Calu3 (cell line): Measurements from ENCODE around the gene TRIO. TPM values are rescaled to one million over a fixed set of nuclear protein-coding genes. Genes with fewer than 3 reads are reported as not detected.

Experiments
- BruUV-seq: library from RNA; stranded (reverse); fragments of 400-500 nt; replicated peaks from 2 replicates; lab custom pipeline; 2021; lab: Mats Ljungman, UMichigan
- CTCF ChIA-PET: fragments of 300-600 bp; sonication (Branson Sonifier 250); formaldehyde crosslinking; loops from one replicate; lab custom pipeline; 2022; ENCODE audit warnings: antibody characterized with exemption; lab: Charles Lee
- DNase-seq: peaks from one replicate; pipeline ENCODE4 v3.0.0; 2022
- H3K27ac Mint-ChIP-seq: one replicate; pipeline ENCODE4 v1.8.0; 2022; ENCODE audit warnings: mixed read lengths; ENCODE audit not compliant: unreplicated experiment
- H3K27me3 Mint-ChIP-seq: one replicate; pipeline ENCODE4 v1.8.0; 2022; ENCODE audit warnings: mixed read lengths; ENCODE audit not compliant: unreplicated experiment
- H3K36me3 Mint-ChIP-seq: one replicate; pipeline ENCODE4 v1.8.0; 2022; ENCODE audit warnings: mild to moderate bottlenecking, moderate library complexity, mixed read lengths; ENCODE audit not compliant: insufficient read depth, unreplicated experiment
- H3K4me1 Mint-ChIP-seq: one replicate; pipeline ENCODE4 v1.8.0; 2022; ENCODE audit warnings: mild to moderate bottlenecking, low read depth, mixed read lengths; ENCODE audit not compliant: unreplicated experiment
- H3K4me3 Mint-ChIP-seq: one replicate; pipeline ENCODE4 v1.8.0; 2022; ENCODE audit warnings: mild to moderate bottlenecking, low read depth, moderate library complexity, mixed read lengths; ENCODE audit not compliant: unreplicated experiment
- H3K9me3 Mint-ChIP-seq: one replicate; pipeline ENCODE4 v1.8.0; 2022; ENCODE audit warnings: low read depth, mixed read lengths; ENCODE audit not compliant: unreplicated experiment
- CTCF ChIP-seq: fragments of 200-600 bp; IDR thresholded peaks from one replicate; pipeline ENCODE4 v1.8.0; 2022; ENCODE audit warnings: antibody characterized with exemption; ENCODE audit not compliant: unreplicated experiment
- intact Hi-C: fragments of 100-400 bp; cut with micrococcal nuclease; formaldehyde crosslinking; loops from one replicate; pipeline ENCODE4 v1.10.0; 2022; ENCODE audit not compliant: unreplicated experiment
- total RNA-seq: library from RNA; stranded (reverse); gene quantifications from 2 replicates; pipeline ENCODE4 v1.2.3, GENCODE V29; 2022

TRIO gene
- total RNA-seq, 1 experiment from 2014 or later = 183 TPM

- Mint-ChIP-seq H3K36me3 (peaks cover 22% of the 10 kb centered on the region), H3K4me3 (peak overlapping the region; percentile 14), H3K4me1 (peaks cover 73% of the 10 kb centered on the region), H3K27me3 (no peaks in the 10 kb centered on the region), H3K9me3 (peaks cover 5% of the 10 kb centered on the region), H3K27ac (peak overlapping the region; percentile 71)
- no peak for TF ChIP-seq CTCF
- CTCF ChIA-PET = interaction anchor here (0.8 to 1.6 kb wide), 2 partner anchors 9 to 104 kb away, joined by 3 to 6 read pairs; no protein-coding TSS in a partner anchor
- intact Hi-C loops = no loop called here
- peak; percentile 46 for DNase-seq
- no TSS peak for BruUV-seq
Observed at GRCh38 chr5:14165375-14166106, 22.4 kb downstream of the TRIO start.

GRCh38 chr5:14166437-14166836, 23.3 kb downstream of the TRIO start:
- H3K4me1 Mint-ChIP-seq = peaks cover 68% of the 10 kb centered on the region
- no TSS peak for BruUV-seq
- no peak for TF ChIP-seq CTCF
- peaks cover 15% of the 10 kb centered on the region for H3K36me3 Mint-ChIP-seq
- intact Hi-C loops = no loop called here
- no peak overlapping the region for H3K4me3 Mint-ChIP-seq
- peak overlapping the region; percentile 71 for H3K27ac Mint-ChIP-seq
- CTCF ChIA-PET = no interaction called here
- no peaks in the 10 kb centered on the region for H3K27me3 Mint-ChIP-seq
- DNase-seq = no peak
- H3K9me3 Mint-ChIP-seq = peaks cover 3% of the 10 kb centered on the region

GRCh38 chr5:14167211-14167845, 24.2 kb downstream of the TRIO start:
- intact Hi-C loops = no loop called here
- H3K4me1 Mint-ChIP-seq = peaks cover 68% of the 10 kb centered on the region
- DNase-seq = no peak
- H3K4me3 Mint-ChIP-seq = no peak overlapping the region
- H3K27me3 Mint-ChIP-seq = no peaks in the 10 kb centered on the region
- TF ChIP-seq CTCF = no peak
- CTCF ChIA-PET = interaction anchor here (0.7 to 0.9 kb wide), 2 partner anchors 12 to 19 kb away, joined by 3 read pairs; no protein-coding TSS in a partner anchor
- peak overlapping the region; percentile 59 for H3K27ac Mint-ChIP-seq
- peaks cover 15% of the 10 kb centered on the region for H3K36me3 Mint-ChIP-seq
- no TSS peak for BruUV-seq
- H3K9me3 Mint-ChIP-seq = peaks cover 3% of the 10 kb centered on the region

GRCh38 chr5:14168144-14168792, 25.1 kb downstream of the TRIO start:
- TF ChIP-seq CTCF = no peak
- Mint-ChIP-seq H3K27ac (peak overlapping the region; percentile 59), H3K36me3 (peaks cover 15% of the 10 kb centered on the region)

More at GRCh38 chr5:14168144-14168792, 25.1 kb downstream of the TRIO start:
- intact Hi-C loops = no loop called here
- H3K4me1 Mint-ChIP-seq = peaks cover 75% of the 10 kb centered on the region
- no peak for DNase-seq
- H3K27me3 Mint-ChIP-seq = no peaks in the 10 kb centered on the region
- H3K9me3 Mint-ChIP-seq = peaks cover 3% of the 10 kb centered on the region
- no peak overlapping the region for H3K4me3 Mint-ChIP-seq
- BruUV-seq = no TSS peak
- CTCF ChIA-PET = interaction anchor here (0.7 to 0.9 kb wide), 2 partner anchors 11 to 18 kb away, joined by 3 read pairs; no protein-coding TSS in a partner anchor
